Thyroid gland (tissue), 4 donors: ENCODE measurements around the gene P4HA3. TPM values are rescaled to one million over a fixed set of nuclear protein-coding genes. Genes with fewer than 3 reads are reported as not detected.

Source experiments
- DNase-seq, 2 donors: peaks; one replicate each; pipeline ENCODE4 v3.0.0-alpha.2; 2019
- H3K27ac ChIP-seq, 3 donors: fragments of 200-600 bp; sonication (generic); 1 replicate in 2 of 3; 2 replicates in 1 of 3; pipeline ENCODE4 v1.5.1; 2016 to 2019; ENCODE audit warnings: mild to moderate bottlenecking in 1 of 3, moderate library complexity in 1 of 3
- H3K27me3 ChIP-seq: fragments of 200-600 bp; sonication (generic); one replicate; pipeline ENCODE4 v1.5.1; 2019
- H3K36me3 ChIP-seq, 2 donors: fragments of 200-600 bp; sonication (generic); one replicate each; pipeline ENCODE4 v1.5.1; 2016 to 2019
- H3K4me1 ChIP-seq, 2 donors: fragments of 200-600 bp; sonication (generic); one replicate each; pipeline ENCODE4 v1.5.1; 2017 to 2019
- H3K4me3 ChIP-seq, 3 donors: fragments of 200-600 bp; sonication (generic); replicated peaks in 1 of 3; 1 replicate in 2 of 3; 2 replicates in 1 of 3; pipeline ENCODE4 v1.5.1; 2016; ENCODE audit warnings: mild to moderate bottlenecking in 1 of 3
- H3K9me3 ChIP-seq: fragments of 200-600 bp; sonication (generic); one replicate; pipeline ENCODE4 v1.5.1; 2017
- CTCF ChIP-seq, 6 experiments: fragments of 200-600 bp in 3 of 6; fragments of 450-650 bp in 3 of 6; sonication (generic) in 3 of 6; IDR thresholded peaks; one replicate each; pipeline ENCODE4 v1.5.1; 2016 to 2019; ENCODE audit warnings: antibody characterized with exemption in 6 of 6, mild to moderate bottlenecking in 2 of 6, inconsistent platforms in 1 of 6, moderate library complexity in 1 of 6
- POLR2A ChIP-seq, 2 donors: fragments of 450-650 bp; IDR thresholded peaks; one replicate each; pipeline ENCODE4 v1.6.1; 2017; ENCODE audit warnings: antibody characterized with exemption in 2 of 2, mild to moderate bottlenecking in 2 of 2, moderate library complexity in 1 of 2
- WGBS, 2 donors: methylation state at CpG; one replicate each; pipeline ENCODE4 v1.1.5; 2017; 5-methylcytosine and 5-hydroxymethylcytosine counted together
- intact Hi-C: fragments of 100-400 bp; cut with DNase I; formaldehyde crosslinking; loops from one replicate; pipeline ENCODE4 v1.15.1; 2023
- total RNA-seq, 4 donors: library from RNA; depleted of rRNA; stranded (reverse); fragments of >200 nt; gene quantifications; one replicate each; pipeline ENCODE4 v1.2.3, GENCODE V29; 2016

The P4HA3 gene
- total RNA-seq, 4 donors from 2014 or later, result 1.6 to 4.3 (median 2.7) TPM

DNA sequence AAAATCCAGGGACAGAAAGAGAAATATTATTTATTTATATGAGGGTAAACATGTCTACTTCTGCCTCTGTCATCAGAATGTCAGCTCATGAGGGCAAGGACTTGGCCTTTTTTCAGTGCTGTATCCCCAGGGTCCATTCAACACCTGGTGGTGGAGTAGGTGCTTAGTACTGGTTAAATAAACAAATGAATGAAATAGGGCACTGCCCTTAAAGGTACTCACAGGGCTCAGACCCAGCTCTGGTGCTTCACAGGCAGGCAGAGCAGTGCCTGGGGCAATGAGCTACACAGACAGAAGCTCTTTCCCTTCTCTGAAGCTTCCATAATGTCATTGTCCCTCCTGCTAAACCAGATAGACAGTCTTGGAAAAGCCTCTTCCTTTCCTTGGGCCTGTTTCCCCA is 30.9 kb downstream of the P4HA3 start:
- Histone ChIP-seq H3K4me3 (no peak overlapping the region), H3K36me3 (no peaks in the 10 kb centered on the region), H3K9me3 (no peaks in the 10 kb centered on the region), H3K4me1 (peaks cover 0 to 13% of the 10 kb centered on the region in 2 donors), H3K27me3 (no peaks in the 10 kb centered on the region), H3K27ac (no peak overlapping the region)
- intact Hi-C loops, result no loop called here
- no peak for DNase-seq
- TF ChIP-seq POLR2A (IDR thresholded peaks at IDR 0.05), result no peak
- TF ChIP-seq CTCF (IDR thresholded peaks at IDR 0.05), result no peak

- H3K4me3 ChIP-seq, result no peak overlapping the region
- no peaks in the 10 kb centered on the region for H3K27me3 ChIP-seq
- H3K4me1 ChIP-seq, result peaks cover 0 to 13% of the 10 kb centered on the region in 2 donors
- no peaks in the 10 kb centered on the region for H3K9me3 ChIP-seq
- no peak for DNase-seq
- no peak for TF ChIP-seq POLR2A (IDR thresholded peaks at IDR 0.05)
- no peak for TF ChIP-seq CTCF (IDR thresholded peaks at IDR 0.05)
- H3K36me3 ChIP-seq, result no peaks in the 10 kb centered on the region
- intact Hi-C loops, result no loop called here
- no peak overlapping the region for H3K27ac ChIP-seq
- 81 to 88% methylated on average over 5 of the region's 5 CpGs for WGBS, 2 donors
Observed at GRCh38 chr11:74279256-74279655, 32.2 kb downstream of the P4HA3 start.

DNA sequence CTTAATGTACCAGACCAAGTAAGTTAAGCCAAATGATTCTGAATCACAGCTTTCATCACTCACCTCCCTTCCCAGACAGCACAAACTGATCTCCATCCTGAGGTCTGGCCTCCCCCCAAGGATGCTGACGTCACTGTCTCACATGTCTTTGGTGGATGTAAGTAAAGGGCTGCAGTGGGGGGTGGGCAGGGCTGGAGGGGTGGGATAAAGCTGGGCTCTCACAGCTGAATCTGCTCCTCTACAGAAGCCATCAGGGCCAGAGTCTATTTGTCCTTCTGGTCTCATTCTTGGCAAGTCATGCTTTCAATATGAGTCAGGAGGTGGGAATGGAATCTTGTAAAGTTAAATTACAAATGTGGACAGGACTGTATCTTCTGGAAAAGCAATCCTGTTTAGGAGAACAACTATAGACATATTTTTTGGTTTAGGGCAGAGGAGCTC is 32.7 kb downstream of the P4HA3 start:
- no peaks in the 10 kb centered on the region for H3K9me3 ChIP-seq
- H3K4me3 ChIP-seq, result no peak overlapping the region
- no peak for TF ChIP-seq CTCF (IDR thresholded peaks at IDR 0.05)
- no peak for TF ChIP-seq POLR2A (IDR thresholded peaks at IDR 0.05)
- H3K27me3 ChIP-seq, result no peaks in the 10 kb centered on the region
- H3K27ac ChIP-seq, result no peak overlapping the region
- peaks cover 0 to 13% of the 10 kb centered on the region in 2 donors for H3K4me1 ChIP-seq
- no peak for DNase-seq
- WGBS, 2 donors, result 78 to 86% methylated on average over 1 of the region's 1 CpG
- intact Hi-C loops, result no loop called here
- no peaks in the 10 kb centered on the region for H3K36me3 ChIP-seq

- no peak for DNase-seq
- Histone ChIP-seq H3K36me3 (no peaks in the 10 kb centered on the region), H3K4me1 (peaks cover 0 to 12% of the 10 kb centered on the region in 2 donors), H3K4me3 (no peak overlapping the region), H3K9me3 (no peaks in the 10 kb centered on the region), H3K27me3 (no peaks in the 10 kb centered on the region), H3K27ac (no peak overlapping the region)
- 92 to 95% methylated on average over 2 of the region's 2 CpGs for WGBS, 2 donors
- TF ChIP-seq CTCF (IDR thresholded peaks at IDR 0.05), result no peak
- TF ChIP-seq POLR2A (IDR thresholded peaks at IDR 0.05), result no peak
- intact Hi-C loops, result no loop called here
Observed at GRCh38 chr11:74278103-74278502, 33.3 kb downstream of the P4HA3 start.

DNA sequence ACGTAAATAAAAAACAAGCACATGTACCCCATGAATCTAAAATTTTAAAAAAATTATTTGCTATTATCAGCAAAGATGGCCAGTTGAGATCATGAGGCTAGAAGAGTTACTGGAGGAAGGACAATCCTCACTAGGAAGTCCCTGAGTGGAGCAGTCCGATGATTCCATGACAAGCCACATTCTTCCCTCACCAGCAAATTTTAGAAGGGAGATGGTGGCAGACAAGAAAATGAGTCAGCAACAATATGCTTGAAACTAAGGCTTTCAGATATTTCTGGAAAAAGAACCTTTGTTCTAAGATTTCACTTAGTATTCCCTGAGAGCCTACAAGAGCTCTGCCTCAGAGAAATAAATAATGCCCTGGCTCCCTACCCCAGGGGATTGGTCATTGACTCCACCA is 34.9 kb downstream of the P4HA3 start:
- DNase-seq, result no peak
- Histone ChIP-seq H3K4me1 (no peaks in the 10 kb centered on the region), H3K9me3 (no peaks in the 10 kb centered on the region), H3K4me3 (no peak overlapping the region), H3K36me3 (no peaks in the 10 kb centered on the region), H3K27me3 (no peaks in the 10 kb centered on the region), H3K27ac (no peak overlapping the region)
- no peak for TF ChIP-seq POLR2A (IDR thresholded peaks at IDR 0.05)
- no peak for TF ChIP-seq CTCF (IDR thresholded peaks at IDR 0.05)
- 87 to 93% methylated on average over 2 of the region's 2 CpGs for WGBS, 2 donors
- intact Hi-C loops, result no loop called here
